ENCODE results near the gene CACNA1B.

GRCh38 chr9:138096519-138096845 is 218.9 kb downstream of the CACNA1B start:
- TF ChIP-seq POLR2A (IDR thresholded peaks at IDR 0.05) (no peak), CTCF (IDR thresholded peaks at IDR 0.05) (no peak)
